ENCODE measurements around the gene TRAPPC3. TPM values are rescaled to one million over a fixed set of nuclear protein-coding genes. Genes with fewer than 3 reads are reported as not detected.

Gene TRAPPC3
- total RNA-seq, 4 donors from 2014 or later, result 101 to 156 (median 148) TPM

- no peaks in the 10 kb centered on the region for H3K27me3 ChIP-seq
- no peak for TF ChIP-seq POLR2A (IDR thresholded peaks at IDR 0.05)
- no peak for TF ChIP-seq CTCF (IDR thresholded peaks at IDR 0.05)
- DNase-seq, result no peak
- peaks cover 11 to 21% of the 10 kb centered on the region in 2 donors for H3K36me3 ChIP-seq
- peaks cover 39 to 65% of the 10 kb centered on the region in 2 donors for H3K4me1 ChIP-seq
- 98 to 100% methylated on average over 17 of the region's 17 CpGs for WGBS, 2 donors
- intact Hi-C loops (cut with DNase I), result loop anchor here (10.0 kb wide), 1 partner anchor 333 kb away; no protein-coding TSS in a partner anchor
- no peak overlapping the region for H3K4me3 ChIP-seq (replicated peaks in 1 of 3)
- H3K27ac ChIP-seq, result no peak overlapping the region
- H3K9me3 ChIP-seq, result no peaks in the 10 kb centered on the region
Observed at GRCh38 chr1:36092166-36092797, 57.0 kb downstream of the TRAPPC3 start.

- Histone ChIP-seq H3K4me1 (peaks cover 39 to 63% of the 10 kb centered on the region in 2 donors), H3K36me3 (peaks cover 11 to 21% of the 10 kb centered on the region in 2 donors), H3K27me3 (no peaks in the 10 kb centered on the region), H3K9me3 (no peaks in the 10 kb centered on the region), H3K4me3 (replicated peaks in 1 of 3) (no peak overlapping the region), H3K27ac (no peak overlapping the region)
- TF ChIP-seq CTCF (IDR thresholded peaks at IDR 0.05), result no peak
- TF ChIP-seq POLR2A (IDR thresholded peaks at IDR 0.05), result no peak
- intact Hi-C loops (cut with DNase I), result loop anchor here (10.0 kb wide), 1 partner anchor 333 kb away; no protein-coding TSS in a partner anchor
- WGBS, 2 donors, result 94 to 96% methylated on average over 10 to 13 of the region's 13 CpGs
- no peak for DNase-seq
Observed at GRCh38 chr1:36091698-36092097, 57.6 kb downstream of the TRAPPC3 start.

GRCh38 chr1:36091141-36091540, 58.1 kb downstream of the TRAPPC3 start:
- no peak for DNase-seq
- H3K27ac ChIP-seq, result no peak overlapping the region
- H3K9me3 ChIP-seq, result no peaks in the 10 kb centered on the region
- no peaks in the 10 kb centered on the region for H3K27me3 ChIP-seq
- H3K36me3 ChIP-seq, result peaks cover 11 to 21% of the 10 kb centered on the region in 2 donors
- H3K4me1 ChIP-seq, result peaks cover 39 to 57% of the 10 kb centered on the region in 2 donors
- H3K4me3 ChIP-seq (replicated peaks in 1 of 3), result no peak overlapping the region
- TF ChIP-seq CTCF (IDR thresholded peaks at IDR 0.05) (no peak), POLR2A (IDR thresholded peaks at IDR 0.05) (no peak)
- 76 to 83% methylated on average over 4 of the region's 4 CpGs for WGBS, 2 donors
- intact Hi-C loops (cut with DNase I), result loop anchor here (10.0 kb wide), 1 partner anchor 334 kb away; no protein-coding TSS in a partner anchor

- Histone ChIP-seq H3K27ac (peak overlapping the region in 2 of 3 donors; percentile 84 to 88), H3K36me3 (peaks cover 11 to 21% of the 10 kb centered on the region in 2 donors), H3K9me3 (no peaks in the 10 kb centered on the region), H3K27me3 (no peaks in the 10 kb centered on the region), H3K4me1 (peaks cover 28 to 45% of the 10 kb centered on the region in 2 donors), H3K4me3 (replicated peaks in 1 of 3) (peak overlapping the region; percentile 51 to 90 (median 73))
- peak; percentile 13 to 26 for DNase-seq
- TF ChIP-seq CTCF (IDR thresholded peaks at IDR 0.05) (no peak), POLR2A (IDR thresholded peaks at IDR 0.05) (no peak)
- WGBS, 2 donors, result 10 to 13% methylated on average over 32 of the region's 32 CpGs
- intact Hi-C loops (cut with DNase I), result loop anchor here (5.0 to 10.0 kb wide), 2 partner anchors 207 to 335 kb away; partner anchors contain the start of gene AGO1
Observed at GRCh38 chr1:36089393-36090121, 59.7 kb downstream of the TRAPPC3 start.
